Stimulated activated CD8-positive, alpha-beta memory T cell treated with anti-CD3 and anti-CD28 coated beads, Interleukin-15, amount 100 ng/mL, for 1 hour (primary cell): ENCODE data around the gene CDT1.
"Not testable (repeated sequence)": the region's sequence is repeated elsewhere in the genome, so short reads cannot be mapped to it uniquely, and the experiment has no call there.

Experiments
- DNase-seq: peaks from one replicate; pipeline ENCODE4 v3.0.0-alpha.2; 2020; ENCODE audit warnings: low read depth

CDT1 gene

GRCh38 chr16:88782454-88783390 lies 20.9 kb upstream of the CDT1 start:
- DNase-seq: no peak

DNA sequence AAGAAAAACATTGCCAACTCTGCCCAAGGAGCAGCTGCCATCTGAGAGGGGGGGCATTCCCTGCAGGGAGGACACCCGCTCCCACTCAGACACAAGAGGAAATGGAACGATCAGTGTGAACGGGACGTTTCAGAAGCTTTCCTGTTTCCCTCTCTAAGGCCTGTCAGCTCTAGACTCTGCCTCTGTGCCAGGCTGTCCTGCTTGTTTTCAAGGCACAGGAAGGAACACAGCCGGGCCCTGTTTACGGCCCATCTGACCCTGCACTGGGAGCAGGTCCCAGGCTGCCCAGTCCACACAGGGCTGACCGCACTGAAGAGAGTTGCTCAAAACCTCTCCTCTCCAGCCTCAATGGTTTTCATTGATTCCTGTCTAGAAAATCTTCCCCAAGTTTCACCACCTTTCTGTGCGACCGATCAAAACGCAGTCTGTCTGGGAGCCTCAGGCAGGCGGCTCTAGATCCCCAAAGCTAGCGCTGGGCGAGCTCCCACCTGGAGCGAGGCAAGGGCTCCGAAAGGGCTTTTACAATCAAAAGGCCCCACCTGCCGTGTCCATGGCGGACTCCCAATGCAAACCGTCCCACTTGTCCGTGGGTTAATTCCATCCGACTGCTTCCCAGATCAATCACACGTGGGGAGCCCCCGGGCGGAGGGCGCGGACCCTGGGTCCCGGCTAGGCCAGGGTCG lies 20.1 kb upstream of the CDT1 start:
- no peak for DNase-seq

GRCh38 chr16:88784074-88784855 lies 19.3 kb upstream of the CDT1 start:
- no peak for DNase-seq

GRCh38 chr16:88784856-88785105 lies 18.8 kb upstream of the CDT1 start:
- DNase-seq: no peak

DNA sequence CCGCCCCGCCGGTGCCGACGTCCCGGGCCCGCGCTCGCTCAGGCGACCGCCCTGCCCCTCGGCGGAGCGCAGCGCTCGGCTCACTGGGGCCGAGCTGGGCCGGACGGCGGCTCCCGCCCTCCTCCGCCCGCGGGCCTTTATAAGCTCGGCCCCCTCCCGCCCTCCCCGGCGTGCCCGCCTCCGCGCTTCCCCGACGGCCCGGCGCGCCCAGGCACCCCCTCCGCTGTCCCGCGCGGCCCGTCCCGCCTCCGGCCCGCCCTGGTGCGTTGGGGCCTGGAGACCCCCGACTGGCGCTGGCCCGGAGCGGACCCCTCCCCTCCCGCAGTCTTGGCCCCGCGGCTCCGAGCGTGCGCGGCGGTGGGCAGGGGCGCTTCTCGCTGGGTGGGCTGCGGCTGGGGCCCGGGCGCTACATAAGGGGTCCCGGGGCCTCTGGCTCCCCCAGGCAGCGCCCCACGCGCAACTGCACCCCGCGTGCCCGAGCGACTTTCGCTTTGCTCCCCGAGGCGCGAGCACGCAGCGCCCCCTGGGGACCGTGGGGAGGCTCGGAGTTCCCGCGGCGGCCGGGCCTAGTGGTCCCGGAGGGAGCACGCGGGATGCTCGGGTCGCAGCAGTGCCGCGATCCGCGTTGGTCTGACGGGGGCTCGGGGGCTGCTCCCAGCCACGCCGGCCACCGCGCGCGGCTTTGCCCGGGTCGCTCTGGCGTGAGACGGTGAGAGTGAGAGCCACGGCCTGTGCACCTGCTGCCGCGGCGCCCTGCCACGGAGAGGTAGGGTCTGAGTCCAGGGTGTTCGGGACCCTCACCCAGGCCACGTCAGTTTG lies 18.3 kb upstream of the CDT1 start, which contains the start of gene PIEZO1:
Gene PIEZO1 (minus strand): TSS at position 115 of the 819 bp plus-strand sequence. CDS start 256 bp downstream, outside the sequence.
- DNase-seq: peak; percentile 80

GRCh38 chr16:88787579-88788314 lies 15.8 kb upstream of the CDT1 start:
- no peak for DNase-seq

DNA sequence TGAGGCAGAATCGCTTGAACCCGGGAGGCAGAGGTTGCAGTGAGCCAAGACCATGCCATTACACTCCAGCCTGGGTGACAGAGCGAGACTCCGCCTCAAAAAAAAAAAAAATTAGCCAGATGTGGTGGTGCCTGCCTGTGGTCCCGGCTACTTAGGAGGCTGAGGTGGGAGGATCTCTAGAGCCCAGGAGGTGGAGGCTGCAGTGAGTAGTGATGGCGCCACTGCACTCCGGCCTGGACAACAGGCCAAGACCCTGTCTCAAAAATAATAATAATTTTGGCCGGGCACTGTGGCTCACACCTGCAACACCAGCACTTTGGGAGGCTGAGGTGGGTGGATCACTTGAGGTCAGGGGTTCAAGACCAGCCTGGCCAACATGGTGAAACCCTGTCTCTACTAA lies 14.8 kb upstream of the CDT1 start:
- DNase-seq: not testable (repeated sequence)

DNA sequence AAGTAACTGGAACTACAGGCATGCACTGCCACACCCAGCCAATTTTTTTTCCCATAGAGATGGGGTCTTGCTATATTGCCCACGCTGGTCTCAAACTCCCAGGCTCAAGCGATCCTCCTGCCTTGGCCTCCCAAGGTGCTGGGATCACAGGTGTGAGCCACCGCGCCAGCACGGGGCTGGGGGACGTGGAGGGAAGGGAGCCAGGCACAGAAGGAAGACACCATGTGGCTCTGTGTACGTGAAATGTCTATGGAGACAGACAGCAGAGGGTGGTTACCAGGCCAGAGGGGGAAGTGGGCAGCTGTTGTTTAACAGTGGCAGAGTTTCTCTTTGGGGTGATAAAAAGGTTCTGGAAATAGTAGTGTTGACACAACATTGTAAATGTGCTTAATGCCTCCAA lies 14.0 kb upstream of the CDT1 start:
- DNase-seq: no peak

DNA sequence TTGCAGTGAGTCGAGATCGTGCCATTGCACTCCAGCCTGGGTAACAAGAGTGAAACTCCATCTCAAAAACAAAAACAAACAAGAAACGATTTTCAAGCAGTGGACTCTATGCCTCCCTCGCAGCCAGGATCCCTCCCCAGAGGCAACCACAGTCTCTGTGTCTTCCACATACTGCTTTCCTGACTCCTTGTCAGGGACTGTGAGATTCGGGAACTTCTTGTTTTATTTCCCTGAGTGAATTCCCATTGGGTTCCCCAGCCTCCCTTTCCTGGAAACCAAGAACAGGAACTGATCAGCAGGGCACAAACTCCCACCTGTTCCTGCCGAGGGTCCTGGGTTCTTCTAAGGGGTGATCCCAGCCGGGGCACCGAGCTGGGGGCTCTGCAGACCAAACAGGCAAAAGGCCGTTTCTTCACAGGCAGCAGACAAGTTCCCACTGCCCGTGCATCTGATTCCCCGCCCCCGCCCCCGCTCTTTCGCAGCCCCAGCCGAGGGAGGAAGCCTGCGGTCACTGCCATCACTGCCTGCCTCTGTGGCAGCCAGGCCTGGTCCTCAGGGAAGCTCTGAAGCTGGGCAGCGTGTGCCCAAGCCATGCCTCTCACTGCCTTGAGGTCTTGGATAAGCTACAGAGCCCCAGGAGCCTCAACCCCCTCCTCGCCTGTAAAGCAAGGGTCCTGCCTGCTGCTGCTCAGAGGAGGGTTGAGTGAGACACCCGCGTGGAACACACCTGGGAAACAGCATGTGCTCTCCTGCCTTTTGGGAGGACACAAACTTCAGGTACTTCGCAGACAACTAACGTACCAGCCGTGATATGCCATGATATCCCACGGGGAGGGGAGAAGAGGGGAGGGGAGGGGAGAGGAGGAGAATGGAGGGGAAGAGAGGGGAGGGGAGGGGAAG lies 13.0 kb upstream of the CDT1 start:
- no peak for DNase-seq

GRCh38 chr16:88792078-88792550 lies 11.5 kb upstream of the CDT1 start:
- DNase-seq: no peak

DNA sequence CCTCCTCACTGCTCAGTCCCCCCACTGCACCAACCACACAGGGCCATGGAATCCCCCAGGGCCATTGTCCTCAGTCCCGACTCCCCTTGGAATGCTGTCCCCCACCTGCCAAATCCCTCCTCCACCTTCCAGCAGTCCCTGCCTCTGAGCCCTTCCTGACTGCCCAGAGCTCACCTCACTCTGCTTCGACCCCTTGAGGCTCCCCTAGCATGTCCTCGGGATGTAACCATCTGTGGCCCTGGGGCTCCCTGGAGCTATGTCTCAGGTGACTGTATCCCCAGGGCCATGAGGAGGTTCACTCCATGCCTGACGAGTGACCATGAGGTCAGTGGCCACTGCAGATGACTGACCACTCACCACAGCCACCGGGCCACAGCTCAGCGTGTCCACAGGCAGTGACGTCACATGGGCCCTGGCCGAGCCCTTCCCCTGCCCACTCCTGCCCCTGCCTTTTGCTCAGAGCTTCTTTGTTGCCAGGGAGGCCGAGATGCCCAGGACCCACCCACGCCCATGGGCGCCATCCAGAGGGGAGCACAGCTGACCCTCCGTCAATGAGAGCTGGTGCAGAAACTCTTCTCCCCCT lies 10.8 kb upstream of the CDT1 start:
- no peak for DNase-seq

DNA sequence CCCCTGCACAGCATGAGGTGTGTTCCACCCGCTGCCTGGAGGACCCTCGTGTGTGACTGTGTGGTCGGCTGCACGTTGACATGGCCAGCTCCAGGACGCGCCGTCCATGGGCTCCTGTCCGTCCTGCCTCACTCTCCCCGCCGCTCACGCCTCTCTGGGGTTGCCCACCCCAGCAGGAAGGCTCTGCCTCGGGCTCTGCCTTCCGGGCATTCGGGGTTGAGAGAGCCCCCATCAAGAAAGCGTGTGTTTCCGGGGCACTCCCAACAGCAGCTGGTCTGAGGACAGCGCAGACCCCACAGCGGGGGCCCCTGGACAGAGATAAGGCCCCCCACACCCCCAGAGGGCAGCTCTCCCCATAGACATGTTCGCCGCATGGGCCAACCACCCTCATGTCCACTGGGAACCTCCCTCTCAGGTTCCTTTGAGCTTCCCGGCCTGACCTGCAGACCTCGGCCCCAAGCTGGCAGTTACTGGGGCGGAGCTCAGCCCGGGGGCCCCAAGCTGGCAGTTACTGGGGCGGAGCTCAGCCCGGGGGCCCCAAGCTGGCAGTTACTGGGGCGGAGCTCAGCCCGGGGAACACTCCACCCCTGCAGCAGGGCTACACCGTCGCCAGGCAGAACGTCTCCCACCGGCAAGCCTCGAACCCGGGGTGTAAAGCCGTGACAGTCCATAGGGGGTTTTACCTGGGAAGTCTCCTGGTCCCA lies 10.2 kb upstream of the CDT1 start:
- DNase-seq: no peak

GRCh38 chr16:88796278-88796677 lies 7.3 kb upstream of the CDT1 start:
- no peak for DNase-seq

DNA sequence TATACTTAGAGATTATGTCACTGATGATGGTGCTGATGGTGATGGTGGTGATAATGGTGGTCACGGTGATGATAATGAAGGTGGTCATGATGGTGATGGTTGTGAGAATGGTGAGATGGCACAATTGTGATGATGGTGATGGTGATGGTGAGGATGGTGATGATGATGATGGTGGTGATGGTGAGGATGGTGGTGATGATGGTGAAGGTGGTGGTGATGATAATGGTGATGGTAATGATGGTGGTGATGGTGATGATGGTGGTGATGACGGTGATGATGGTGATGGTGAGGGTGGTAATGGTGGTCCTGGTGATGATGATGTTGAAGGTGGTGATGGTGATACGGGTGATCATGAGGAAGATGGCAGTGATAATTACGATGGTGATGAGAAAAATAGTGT lies 5.5 kb upstream of the CDT1 start:
- no peak for DNase-seq

DNA sequence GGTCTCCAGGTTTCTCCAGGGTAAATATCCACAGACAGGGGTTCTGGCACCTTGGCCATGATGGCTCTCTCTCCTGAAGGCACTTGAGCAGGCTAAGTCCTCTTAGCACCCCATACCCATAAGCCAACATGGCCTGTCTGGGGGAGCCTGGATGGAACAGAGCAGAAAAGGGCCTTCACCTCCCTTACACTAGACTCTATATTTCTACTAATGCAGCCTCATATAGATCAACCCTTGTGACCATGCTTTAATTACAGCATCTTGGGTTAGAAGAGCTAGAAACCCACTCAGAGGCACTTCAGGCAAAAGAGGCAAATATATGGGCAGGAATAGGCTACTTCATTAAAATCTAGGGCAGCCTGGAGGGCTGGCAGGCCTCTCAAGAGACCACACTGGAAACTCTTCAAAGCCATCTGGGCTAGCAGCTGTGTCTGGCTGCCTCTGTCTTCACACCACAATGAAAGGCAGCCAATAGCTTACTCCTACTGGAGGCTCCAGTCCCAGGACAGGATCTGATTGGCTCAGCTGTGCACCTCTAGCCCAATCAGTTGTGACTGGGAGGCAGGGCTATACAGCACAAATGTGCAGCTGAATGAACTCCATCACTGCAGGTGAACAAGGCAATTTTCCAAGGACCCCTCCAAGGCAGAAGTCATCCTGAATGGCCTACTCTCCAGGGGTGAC lies 4.7 kb upstream of the CDT1 start:
- no peak for DNase-seq

- DNase-seq: no peak
Observed at GRCh38 chr16:88799569-88800276, 3.9 kb upstream of the CDT1 start.

DNA sequence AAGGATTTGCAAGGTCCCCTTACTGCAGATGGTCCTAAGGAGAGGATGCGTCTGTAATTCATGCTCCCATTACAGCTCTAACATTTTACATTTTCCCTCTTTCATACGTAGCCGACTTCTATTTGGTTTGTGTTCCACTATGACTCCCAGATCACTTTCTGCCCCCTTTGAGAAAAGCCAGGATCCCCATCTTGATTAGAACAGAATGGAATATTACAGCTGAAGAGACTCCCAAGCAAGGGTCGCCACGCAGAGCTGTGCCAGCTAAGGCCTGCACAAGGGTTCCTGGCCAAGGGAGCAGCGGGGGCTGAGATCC lies 3.4 kb upstream of the CDT1 start:
- DNase-seq: no peak

DNA sequence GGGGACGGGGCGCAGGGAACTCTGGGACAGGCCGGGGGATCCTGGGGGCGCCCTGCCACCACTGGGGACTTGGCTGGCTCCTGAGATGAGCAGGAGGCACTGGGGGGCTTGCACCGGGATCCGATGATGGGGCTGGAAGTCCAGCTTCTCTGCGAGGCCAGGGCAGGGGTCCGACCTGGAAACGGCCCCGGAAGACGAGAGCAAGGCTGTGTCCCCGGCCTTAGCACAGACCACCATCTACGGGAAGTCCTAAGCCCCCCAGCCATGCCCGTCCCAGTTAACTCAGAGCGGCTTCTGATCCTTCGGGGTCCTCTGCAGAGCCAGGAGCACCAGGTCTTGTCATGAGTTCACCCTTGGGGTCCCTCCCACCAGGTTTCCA lies 573 bp downstream of the CDT1 start:
- no peak for DNase-seq
